Measurements from ENCODE around the gene COQ5. TPM values are rescaled to one million over a fixed set of nuclear protein-coding genes. Genes with fewer than 3 reads are reported as not detected.

COQ5 gene
- total RNA-seq, 1 experiment from 2014 or later = 35.1 TPM

DNA sequence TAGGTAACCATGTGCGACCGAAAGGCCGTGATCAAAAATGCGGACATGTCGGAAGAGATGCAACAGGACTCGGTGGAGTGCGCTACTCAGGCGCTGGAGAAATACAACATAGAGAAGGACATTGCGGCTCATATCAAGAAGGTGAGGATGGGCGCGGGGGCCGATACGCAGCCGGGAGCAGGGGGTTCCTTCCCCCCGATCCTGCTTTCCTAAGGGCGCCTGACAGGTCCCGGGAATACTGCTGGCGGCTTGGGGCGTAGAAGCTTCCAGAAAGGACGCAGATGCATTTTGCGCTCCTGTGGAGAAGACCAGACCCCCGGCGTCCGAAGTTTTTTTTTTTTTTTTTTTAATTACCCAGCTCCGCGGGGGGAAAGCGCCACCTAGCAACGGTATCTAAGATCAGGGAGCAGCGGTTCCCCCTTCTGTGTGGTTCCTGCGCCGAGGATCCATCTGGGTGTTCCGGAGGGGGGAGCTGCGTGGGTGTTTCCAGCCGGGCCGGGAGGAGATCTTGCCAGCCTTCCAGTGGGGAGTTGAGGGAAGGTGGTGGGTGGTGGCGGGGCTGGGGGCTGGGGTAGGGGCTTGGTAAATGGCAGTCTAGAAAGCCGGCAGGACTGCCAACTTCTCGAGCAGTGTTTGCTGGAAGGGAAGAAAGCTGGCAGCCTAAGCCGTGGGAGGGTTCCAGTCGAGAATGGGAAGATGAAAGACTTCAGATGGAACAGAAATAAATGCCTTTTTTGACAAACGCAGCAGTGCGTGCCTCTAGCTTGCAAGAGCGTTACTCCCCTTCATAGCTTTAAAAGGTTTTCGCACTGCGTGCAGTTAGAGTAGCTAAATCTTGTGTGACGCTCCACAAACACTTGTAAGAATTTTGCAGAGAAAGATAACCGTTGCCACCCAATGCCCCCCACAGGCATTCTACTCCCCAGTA lies 32.3 kb downstream of the COQ5 start (continued):
- TF ChIP-seq, protein P1, sequence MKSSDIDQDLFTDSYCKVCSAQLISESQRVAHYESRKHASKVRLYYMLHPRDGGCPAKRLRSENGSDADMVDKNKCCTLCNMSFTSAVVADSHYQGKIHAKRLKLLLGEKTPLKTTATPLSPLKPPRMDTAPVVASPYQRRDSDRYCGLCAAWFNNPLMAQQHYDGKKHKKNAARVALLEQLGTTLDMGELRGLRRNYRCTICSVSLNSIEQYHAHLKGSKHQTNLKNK (CRISPR knock-in tag; IDR thresholded peaks at IDR 0.05) = no peak
- TF ChIP-seq ZNF423 (CRISPR knock-in tag; IDR thresholded peaks at IDR 0.05) (no peak), FOXJ3 (CRISPR knock-in tag; IDR thresholded peaks at IDR 0.05; ENCODE audit: borderline replicate concordance) (no peak), ELF4 (CRISPR knock-in tag; IDR thresholded peaks at IDR 0.05; ENCODE audit: low read depth) (no peak), CREB1 (CRISPR knock-in tag; IDR thresholded peaks at IDR 0.05) (no peak)
- TF ChIP-seq, protein P2, sequence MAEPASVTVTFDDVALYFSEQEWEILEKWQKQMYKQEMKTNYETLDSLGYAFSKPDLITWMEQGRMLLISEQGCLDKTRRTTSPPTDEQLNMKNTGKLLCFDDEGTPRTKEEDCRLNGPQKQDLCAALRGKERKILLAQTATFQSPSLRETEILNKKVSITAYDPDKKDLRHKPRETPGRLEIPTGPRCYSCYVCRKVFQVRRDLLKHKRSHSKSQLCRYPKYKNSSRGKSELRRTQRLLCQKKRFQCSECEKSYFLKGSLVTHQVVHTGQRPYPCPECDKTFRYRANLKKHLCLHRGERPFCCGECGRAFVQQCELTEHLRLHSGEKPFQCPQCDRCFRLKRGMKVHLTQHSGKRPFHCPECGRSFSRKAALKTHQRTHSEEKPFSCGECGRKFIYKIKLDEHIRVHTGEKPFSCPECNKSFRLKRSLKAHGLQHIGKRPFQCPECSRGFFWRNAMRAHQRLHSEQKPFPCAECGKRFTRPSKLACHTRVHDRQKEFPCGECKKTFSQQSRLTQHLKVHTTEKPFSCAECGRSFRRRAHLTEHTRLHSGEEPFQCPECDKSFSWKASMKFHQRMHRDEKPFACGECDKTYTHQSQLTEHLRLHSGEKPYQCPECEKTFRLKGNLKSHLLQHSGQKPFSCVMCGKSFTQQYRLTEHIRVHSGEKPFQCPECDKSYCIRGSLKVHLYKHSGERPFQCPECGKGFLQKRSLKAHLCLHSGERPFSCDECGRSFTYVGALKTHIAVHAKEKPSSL (CRISPR knock-in tag; conservative IDR thresholded peaks at IDR 0.05) = no peak
- TF ChIP-seq, protein P3, sequence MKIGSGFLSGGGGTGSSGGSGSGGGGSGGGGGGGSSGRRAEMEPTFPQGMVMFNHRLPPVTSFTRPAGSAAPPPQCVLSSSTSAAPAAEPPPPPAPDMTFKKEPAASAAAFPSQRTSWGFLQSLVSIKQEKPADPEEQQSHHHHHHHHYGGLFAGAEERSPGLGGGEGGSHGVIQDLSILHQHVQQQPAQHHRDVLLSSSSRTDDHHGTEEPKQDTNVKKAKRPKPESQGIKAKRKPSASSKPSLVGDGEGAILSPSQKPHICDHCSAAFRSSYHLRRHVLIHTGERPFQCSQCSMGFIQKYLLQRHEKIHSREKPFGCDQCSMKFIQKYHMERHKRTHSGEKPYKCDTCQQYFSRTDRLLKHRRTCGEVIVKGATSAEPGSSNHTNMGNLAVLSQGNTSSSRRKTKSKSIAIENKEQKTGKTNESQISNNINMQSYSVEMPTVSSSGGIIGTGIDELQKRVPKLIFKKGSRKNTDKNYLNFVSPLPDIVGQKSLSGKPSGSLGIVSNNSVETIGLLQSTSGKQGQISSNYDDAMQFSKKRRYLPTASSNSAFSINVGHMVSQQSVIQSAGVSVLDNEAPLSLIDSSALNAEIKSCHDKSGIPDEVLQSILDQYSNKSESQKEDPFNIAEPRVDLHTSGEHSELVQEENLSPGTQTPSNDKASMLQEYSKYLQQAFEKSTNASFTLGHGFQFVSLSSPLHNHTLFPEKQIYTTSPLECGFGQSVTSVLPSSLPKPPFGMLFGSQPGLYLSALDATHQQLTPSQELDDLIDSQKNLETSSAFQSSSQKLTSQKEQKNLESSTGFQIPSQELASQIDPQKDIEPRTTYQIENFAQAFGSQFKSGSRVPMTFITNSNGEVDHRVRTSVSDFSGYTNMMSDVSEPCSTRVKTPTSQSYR (CRISPR knock-in tag; IDR thresholded peaks at IDR 0.05) = no peak
- TF ChIP-seq, protein P4, sequence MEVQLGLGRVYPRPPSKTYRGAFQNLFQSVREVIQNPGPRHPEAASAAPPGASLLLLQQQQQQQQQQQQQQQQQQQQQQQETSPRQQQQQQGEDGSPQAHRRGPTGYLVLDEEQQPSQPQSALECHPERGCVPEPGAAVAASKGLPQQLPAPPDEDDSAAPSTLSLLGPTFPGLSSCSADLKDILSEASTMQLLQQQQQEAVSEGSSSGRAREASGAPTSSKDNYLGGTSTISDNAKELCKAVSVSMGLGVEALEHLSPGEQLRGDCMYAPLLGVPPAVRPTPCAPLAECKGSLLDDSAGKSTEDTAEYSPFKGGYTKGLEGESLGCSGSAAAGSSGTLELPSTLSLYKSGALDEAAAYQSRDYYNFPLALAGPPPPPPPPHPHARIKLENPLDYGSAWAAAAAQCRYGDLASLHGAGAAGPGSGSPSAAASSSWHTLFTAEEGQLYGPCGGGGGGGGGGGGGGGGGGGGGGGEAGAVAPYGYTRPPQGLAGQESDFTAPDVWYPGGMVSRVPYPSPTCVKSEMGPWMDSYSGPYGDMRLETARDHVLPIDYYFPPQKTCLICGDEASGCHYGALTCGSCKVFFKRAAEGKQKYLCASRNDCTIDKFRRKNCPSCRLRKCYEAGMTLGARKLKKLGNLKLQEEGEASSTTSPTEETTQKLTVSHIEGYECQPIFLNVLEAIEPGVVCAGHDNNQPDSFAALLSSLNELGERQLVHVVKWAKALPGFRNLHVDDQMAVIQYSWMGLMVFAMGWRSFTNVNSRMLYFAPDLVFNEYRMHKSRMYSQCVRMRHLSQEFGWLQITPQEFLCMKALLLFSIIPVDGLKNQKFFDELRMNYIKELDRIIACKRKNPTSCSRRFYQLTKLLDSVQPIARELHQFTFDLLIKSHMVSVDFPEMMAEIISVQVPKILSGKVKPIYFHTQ (CRISPR knock-in tag; IDR thresholded peaks at IDR 0.05) = no peak
- TF ChIP-seq, protein P5, sequence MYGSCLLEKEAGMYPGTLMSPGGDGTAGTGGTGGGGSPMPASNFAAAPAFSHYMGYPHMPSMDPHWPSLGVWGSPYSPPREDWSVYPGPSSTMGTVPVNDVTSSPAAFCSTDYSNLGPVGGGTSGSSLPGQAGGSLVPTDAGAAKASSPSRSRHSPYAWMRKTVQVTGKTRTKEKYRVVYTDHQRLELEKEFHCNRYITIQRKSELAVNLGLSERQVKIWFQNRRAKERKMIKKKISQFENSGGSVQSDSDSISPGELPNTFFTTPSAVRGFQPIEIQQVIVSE (CRISPR knock-in tag; IDR thresholded peaks at IDR 0.05; ENCODE audit: borderline replicate concordance) = no peak
- TF ChIP-seq, protein P6, sequence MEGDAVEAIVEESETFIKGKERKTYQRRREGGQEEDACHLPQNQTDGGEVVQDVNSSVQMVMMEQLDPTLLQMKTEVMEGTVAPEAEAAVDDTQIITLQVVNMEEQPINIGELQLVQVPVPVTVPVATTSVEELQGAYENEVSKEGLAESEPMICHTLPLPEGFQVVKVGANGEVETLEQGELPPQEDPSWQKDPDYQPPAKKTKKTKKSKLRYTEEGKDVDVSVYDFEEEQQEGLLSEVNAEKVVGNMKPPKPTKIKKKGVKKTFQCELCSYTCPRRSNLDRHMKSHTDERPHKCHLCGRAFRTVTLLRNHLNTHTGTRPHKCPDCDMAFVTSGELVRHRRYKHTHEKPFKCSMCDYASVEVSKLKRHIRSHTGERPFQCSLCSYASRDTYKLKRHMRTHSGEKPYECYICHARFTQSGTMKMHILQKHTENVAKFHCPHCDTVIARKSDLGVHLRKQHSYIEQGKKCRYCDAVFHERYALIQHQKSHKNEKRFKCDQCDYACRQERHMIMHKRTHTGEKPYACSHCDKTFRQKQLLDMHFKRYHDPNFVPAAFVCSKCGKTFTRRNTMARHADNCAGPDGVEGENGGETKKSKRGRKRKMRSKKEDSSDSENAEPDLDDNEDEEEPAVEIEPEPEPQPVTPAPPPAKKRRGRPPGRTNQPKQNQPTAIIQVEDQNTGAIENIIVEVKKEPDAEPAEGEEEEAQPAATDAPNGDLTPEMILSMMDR (IDR thresholded peaks at IDR 0.05) = no peak

DNA sequence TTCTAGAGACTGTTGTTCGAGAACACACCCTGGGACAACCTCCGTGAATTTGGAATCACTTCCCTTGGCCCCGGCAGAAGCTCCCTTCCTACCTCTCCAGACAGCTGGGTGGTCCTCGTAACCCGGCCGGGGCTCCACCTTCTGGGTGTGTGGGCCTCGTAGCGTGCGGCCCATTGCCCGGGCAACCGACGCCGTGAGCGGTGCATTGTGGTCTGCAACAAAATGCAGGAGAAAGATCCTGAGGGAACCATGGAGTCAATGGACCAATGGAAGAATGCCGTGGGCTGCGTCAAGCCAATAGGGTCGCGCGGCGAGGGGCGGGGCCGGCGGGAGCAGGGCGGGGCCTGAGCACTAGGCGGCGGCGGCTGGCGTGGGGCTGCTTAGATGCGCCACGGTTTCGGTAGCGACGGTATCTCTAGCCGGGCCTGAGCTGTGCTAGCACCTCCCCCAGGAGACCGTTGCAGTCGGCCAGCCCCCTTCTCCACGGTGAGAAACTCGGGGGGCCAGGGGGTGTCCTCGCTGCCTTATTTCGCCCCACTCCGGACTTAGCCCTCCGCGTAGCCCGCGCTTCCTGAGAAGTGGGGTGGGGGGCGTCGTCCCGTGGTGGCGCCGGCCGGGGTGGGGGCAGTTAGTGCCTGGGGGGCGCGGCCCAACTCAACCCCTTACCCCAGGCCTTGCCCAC lies 33.1 kb downstream of the COQ5 start, which contains the start of gene DYNLL1:
Gene DYNLL1 (plus strand): TSS at position 383 of the 682 bp plus-strand sequence. CDS start 309 bp downstream, outside the sequence.
- peaks cover 40% of the 10 kb centered on the region for H3K36me3 Mint-ChIP-seq
- H3K9me3 Mint-ChIP-seq = no peaks in the 10 kb centered on the region
- POLR2A ChIA-PET = interaction anchor here (0.5 to 2.7 kb wide), 15 partner anchors 9 to 1220 kb away, joined by 3 to 13 read pairs (median 4); partner anchors contain the start of genes COQ5, POP5, RNF10 and SRSF9
- DNase-seq (ENCODE audit: low spot score) (peak; percentile 99), ATAC-seq (peak; percentile 97)
- H3K27ac Mint-ChIP-seq = peak within 1 kb of the TSS; percentile 98
- CTCF ChIA-PET = interaction anchor here (0.5 to 2.4 kb wide), 14 partner anchors 9 to 193 kb away, joined by 3 to 22 read pairs (median 6); partner anchors contain the start of genes POP5, SIRT4 and SRSF9
- peak within 1 kb of the TSS; percentile 93 for H3K4me3 Mint-ChIP-seq
- peaks cover 33% of the 10 kb centered on the region for H3K4me1 Mint-ChIP-seq
- no peaks in the 10 kb centered on the region for H3K27me3 Mint-ChIP-seq (ENCODE audit: low read depth)
- TF ChIP-seq RELA (CRISPR knock-in tag; IDR thresholded peaks at IDR 0.05; ENCODE audit: borderline replicate concordance) (no peak), ZNF232 (CRISPR knock-in tag; IDR thresholded peaks at IDR 0.05) (peak; percentile 86; the same call in 1 of the 2 replicates), FOXK1 (CRISPR knock-in tag; IDR thresholded peaks at IDR 0.05) (peak; percentile 70; the same call in 1 of the 2 replicates), GABPB1 (CRISPR knock-in tag; IDR thresholded peaks at IDR 0.05) (peak; percentile 50; the same call in 1 of the 2 replicates), ZNF317 (CRISPR knock-in tag; IDR thresholded peaks at IDR 0.05; ENCODE audit: borderline replicate concordance, low read depth) (no peak), JUN (CRISPR knock-in tag; IDR thresholded peaks at IDR 0.05) (peak; percentile 76; the same call in 1 of the 2 replicates), ESRRA (CRISPR knock-in tag; IDR thresholded peaks at IDR 0.05; ENCODE audit: borderline replicate concordance) (0 out of 2 replicates have a peak, but pooled peaks have one; percentile 22)
- TF ChIP-seq, protein P7, sequence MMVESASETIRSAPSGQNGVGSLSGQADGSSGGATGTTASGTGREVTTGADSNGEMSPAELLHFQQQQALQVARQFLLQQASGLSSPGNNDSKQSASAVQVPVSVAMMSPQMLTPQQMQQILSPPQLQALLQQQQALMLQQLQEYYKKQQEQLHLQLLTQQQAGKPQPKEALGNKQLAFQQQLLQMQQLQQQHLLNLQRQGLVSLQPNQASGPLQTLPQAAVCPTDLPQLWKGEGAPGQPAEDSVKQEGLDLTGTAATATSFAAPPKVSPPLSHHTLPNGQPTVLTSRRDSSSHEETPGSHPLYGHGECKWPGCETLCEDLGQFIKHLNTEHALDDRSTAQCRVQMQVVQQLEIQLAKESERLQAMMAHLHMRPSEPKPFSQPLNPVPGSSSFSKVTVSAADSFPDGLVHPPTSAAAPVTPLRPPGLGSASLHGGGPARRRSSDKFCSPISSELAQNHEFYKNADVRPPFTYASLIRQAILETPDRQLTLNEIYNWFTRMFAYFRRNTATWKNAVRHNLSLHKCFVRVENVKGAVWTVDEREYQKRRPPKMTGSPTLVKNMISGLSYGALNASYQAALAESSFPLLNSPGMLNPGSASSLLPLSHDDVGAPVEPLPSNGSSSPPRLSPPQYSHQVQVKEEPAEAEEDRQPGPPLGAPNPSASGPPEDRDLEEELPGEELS (CRISPR knock-in tag; IDR thresholded peaks at IDR 0.05) = 0 out of 2 replicates have a peak, but pooled peaks have one; percentile 90
- TF ChIP-seq, protein P8, sequence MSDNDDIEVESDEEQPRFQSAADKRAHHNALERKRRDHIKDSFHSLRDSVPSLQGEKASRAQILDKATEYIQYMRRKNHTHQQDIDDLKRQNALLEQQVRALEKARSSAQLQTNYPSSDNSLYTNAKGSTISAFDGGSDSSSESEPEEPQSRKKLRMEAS (CRISPR knock-in tag; IDR thresholded peaks at IDR 0.05) = peak; percentile 85
